T1000 (cell line): ENCODE measurements around the gene MAP3K19.
A peak's percentile ranks its signal among the peaks of the same experiment; 100 is the strongest.
"Not testable (repeated sequence)": the region's sequence is repeated elsewhere in the genome, so short reads cannot be mapped to it uniquely, and the experiment has no call there.

Experiments used
- DNase-seq: peaks from one replicate; lab custom pipeline; 2025; ENCODE audit warnings: mixed read lengths; lab: John Stamatoyannopoulos, UW

MAP3K19 gene

GRCh38 chr2:135052042-135052876, 5.0 kb upstream of the MAP3K19 start, which contains the start of gene RAB3GAP1:
TSS of gene RAB3GAP1 (plus strand) at chr2:135052292. CDS start at chr2:135052308, 16 bp downstream.
- peak; percentile 59 for DNase-seq

- no peak for DNase-seq
These were observed 3.4 kb upstream of the MAP3K19 start for GRCh38 chr2:135050684-135051083.

- no peak for DNase-seq
These were observed 2.9 kb upstream of the MAP3K19 start for GRCh38 chr2:135050132-135050531.

GRCh38 chr2:135048122-135048521, 875 bp upstream of the MAP3K19 start:
- no peak for DNase-seq

GRCh38 chr2:135043345-135043744, 3.9 kb downstream of the MAP3K19 start:
- DNase-seq, result no peak

GRCh38 chr2:135037831-135038230, 9.4 kb downstream of the MAP3K19 start:
- DNase-seq, result no peak

- not testable (repeated sequence) for DNase-seq
These were observed 14.0 kb downstream of the MAP3K19 start for GRCh38 chr2:135033216-135033615.

- no peak for DNase-seq
These were observed 16.4 kb downstream of the MAP3K19 start for GRCh38 chr2:135030826-135031225.

- DNase-seq, result no peak
These were observed 17.6 kb downstream of the MAP3K19 start for GRCh38 chr2:135029481-135030134.

GRCh38 chr2:135023886-135024485, 23.3 kb downstream of the MAP3K19 start:
- DNase-seq, result no peak

- DNase-seq, result no peak
These were observed 24.0 kb downstream of the MAP3K19 start for GRCh38 chr2:135022952-135023880.

GRCh38 chr2:135021618-135022017, 25.6 kb downstream of the MAP3K19 start:
- DNase-seq, result no peak

- no peak for DNase-seq
These were observed 35.6 kb downstream of the MAP3K19 start for GRCh38 chr2:135011633-135012032.

GRCh38 chr2:135010200-135010942, 36.9 kb downstream of the MAP3K19 start:
- DNase-seq, result no peak

GRCh38 chr2:135009339-135009738, 37.9 kb downstream of the MAP3K19 start:
- no peak for DNase-seq

GRCh38 chr2:135005753-135006152, 41.5 kb downstream of the MAP3K19 start:
- DNase-seq, result no peak

GRCh38 chr2:135004005-135004746, 43.1 kb downstream of the MAP3K19 start:
- peak; percentile 2 for DNase-seq

- DNase-seq, result no peak
These were observed 44.4 kb downstream of the MAP3K19 start for GRCh38 chr2:135002836-135003235.

- no peak for DNase-seq
These were observed 47.7 kb downstream of the MAP3K19 start for GRCh38 chr2:134999521-134999920.

GRCh38 chr2:134988994-134989605, 58.1 kb downstream of the MAP3K19 start:
- DNase-seq, result no peak
